Ishikawa (cell line): Measurements from ENCODE around the gene TXLNA.

ENCODE experiments used
- CEBPB ChIP-seq: IDR thresholded peaks from 2 replicates; pipeline ENCODE4 v1.6.1; 2012
- CREB1 ChIP-seq: IDR thresholded peaks from 2 replicates; pipeline ENCODE4 v1.6.1; 2012; ENCODE audit warnings: low read depth
- EGR1 ChIP-seq: IDR thresholded peaks from 2 replicates; pipeline ENCODE4 v1.6.1; 2012
- EP300 ChIP-seq: IDR thresholded peaks from 2 replicates; pipeline ENCODE4 v1.6.1; 2012; ENCODE audit warnings: borderline replicate concordance
- FOXM1 ChIP-seq: IDR thresholded peaks from 2 replicates; pipeline ENCODE4 v1.6.1; 2012; ENCODE audit warnings: low read depth, borderline replicate concordance
- NFIC ChIP-seq: IDR thresholded peaks from 2 replicates; pipeline ENCODE4 v1.6.1; 2012
- RAD21 ChIP-seq: IDR thresholded peaks from 2 replicates; pipeline ENCODE4 v1.6.1; 2012; ENCODE audit warnings: low read depth
- TAF1 ChIP-seq: IDR thresholded peaks from 2 replicates; pipeline ENCODE4 v1.6.1; 2012; ENCODE audit warnings: low read depth, mild to moderate bottlenecking
- TCF12 ChIP-seq: IDR thresholded peaks from 2 replicates; pipeline ENCODE4 v1.6.1; 2012; ENCODE audit warnings: low read depth
- TEAD4 ChIP-seq: IDR thresholded peaks from 2 replicates; pipeline ENCODE4 v1.6.1; 2012
- USF1 ChIP-seq: IDR thresholded peaks from 2 replicates; pipeline ENCODE4 v1.6.1; 2012
- YY1 ChIP-seq: IDR thresholded peaks from 2 replicates; pipeline ENCODE4 v1.6.1; 2012; ENCODE audit warnings: low read depth
- ZBTB7A ChIP-seq: IDR thresholded peaks from 2 replicates; pipeline ENCODE4 v1.6.1; 2012; ENCODE audit warnings: low read depth
- TF ChIP-seq, protein P1 (sequence below): IDR thresholded peaks from 2 replicates; pipeline ENCODE4 v1.6.1; 2012
- TF ChIP-seq, protein P2 (sequence below): IDR thresholded peaks from 2 replicates; pipeline ENCODE4 v1.6.1; 2012; ENCODE audit warnings: low read depth, mild to moderate bottlenecking

Gene TXLNA

DNA sequence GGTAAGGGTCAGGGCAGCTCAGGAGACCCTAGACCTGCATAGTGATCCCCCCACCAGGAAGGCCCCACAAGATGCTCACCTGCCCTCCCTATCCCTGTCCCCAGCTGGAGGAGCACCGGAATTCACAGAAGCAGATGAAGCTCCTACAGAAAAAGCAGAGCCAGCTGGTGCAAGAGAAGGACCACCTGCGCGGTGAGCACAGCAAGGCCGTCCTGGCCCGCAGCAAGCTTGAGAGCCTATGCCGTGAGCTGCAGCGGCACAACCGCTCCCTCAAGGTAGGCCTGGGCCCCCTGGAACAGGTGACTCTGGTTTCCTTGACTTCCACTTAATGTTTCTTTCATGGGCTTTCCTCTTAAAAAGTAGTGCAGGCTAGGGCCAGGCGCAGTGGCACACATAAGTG is 8.4 kb downstream of the TXLNA start:
- no peak for TF ChIP-seq USF1
- TF ChIP-seq, protein P1, sequence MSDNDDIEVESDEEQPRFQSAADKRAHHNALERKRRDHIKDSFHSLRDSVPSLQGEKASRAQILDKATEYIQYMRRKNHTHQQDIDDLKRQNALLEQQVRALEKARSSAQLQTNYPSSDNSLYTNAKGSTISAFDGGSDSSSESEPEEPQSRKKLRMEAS = no peak
- TF ChIP-seq EP300 = no peak

- TF ChIP-seq FOXM1 (no peak), CEBPB (no peak), TAF1 (no peak), TCF12 (no peak), NFIC (no peak), EP300 (no peak), USF1 (no peak), EGR1 (no peak), TEAD4 (no peak), ZBTB7A (no peak), YY1 (no peak), CREB1 (no peak), RAD21 (no peak)
- TF ChIP-seq, protein P2, sequence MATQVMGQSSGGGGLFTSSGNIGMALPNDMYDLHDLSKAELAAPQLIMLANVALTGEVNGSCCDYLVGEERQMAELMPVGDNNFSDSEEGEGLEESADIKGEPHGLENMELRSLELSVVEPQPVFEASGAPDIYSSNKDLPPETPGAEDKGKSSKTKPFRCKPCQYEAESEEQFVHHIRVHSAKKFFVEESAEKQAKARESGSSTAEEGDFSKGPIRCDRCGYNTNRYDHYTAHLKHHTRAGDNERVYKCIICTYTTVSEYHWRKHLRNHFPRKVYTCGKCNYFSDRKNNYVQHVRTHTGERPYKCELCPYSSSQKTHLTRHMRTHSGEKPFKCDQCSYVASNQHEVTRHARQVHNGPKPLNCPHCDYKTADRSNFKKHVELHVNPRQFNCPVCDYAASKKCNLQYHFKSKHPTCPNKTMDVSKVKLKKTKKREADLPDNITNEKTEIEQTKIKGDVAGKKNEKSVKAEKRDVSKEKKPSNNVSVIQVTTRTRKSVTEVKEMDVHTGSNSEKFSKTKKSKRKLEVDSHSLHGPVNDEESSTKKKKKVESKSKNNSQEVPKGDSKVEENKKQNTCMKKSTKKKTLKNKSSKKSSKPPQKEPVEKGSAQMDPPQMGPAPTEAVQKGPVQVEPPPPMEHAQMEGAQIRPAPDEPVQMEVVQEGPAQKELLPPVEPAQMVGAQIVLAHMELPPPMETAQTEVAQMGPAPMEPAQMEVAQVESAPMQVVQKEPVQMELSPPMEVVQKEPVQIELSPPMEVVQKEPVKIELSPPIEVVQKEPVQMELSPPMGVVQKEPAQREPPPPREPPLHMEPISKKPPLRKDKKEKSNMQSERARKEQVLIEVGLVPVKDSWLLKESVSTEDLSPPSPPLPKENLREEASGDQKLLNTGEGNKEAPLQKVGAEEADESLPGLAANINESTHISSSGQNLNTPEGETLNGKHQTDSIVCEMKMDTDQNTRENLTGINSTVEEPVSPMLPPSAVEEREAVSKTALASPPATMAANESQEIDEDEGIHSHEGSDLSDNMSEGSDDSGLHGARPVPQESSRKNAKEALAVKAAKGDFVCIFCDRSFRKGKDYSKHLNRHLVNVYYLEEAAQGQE = no peak
- TF ChIP-seq, protein P1 = no peak
Observed at GRCh38 chr1:32192220-32192948, 12.9 kb downstream of the TXLNA start.

DNA sequence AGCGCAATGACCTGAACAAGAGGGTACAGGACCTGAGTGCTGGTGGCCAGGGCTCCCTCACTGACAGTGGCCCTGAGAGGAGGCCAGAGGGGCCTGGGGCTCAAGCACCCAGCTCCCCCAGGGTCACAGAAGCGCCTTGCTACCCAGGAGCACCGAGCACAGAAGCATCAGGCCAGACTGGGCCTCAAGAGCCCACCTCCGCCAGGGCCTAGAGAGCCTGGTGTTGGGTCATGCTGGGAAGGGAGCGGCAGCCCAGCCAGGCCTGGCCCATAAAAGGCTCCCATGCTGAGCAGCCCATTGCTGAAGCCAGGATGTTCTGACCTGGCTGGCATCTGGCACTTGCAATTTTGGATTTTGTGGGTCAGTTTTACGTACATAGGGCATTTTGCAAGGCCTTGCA is 15.5 kb downstream of the TXLNA start:
- TF ChIP-seq RAD21 (no peak), TCF12 (no peak), EGR1 (no peak), EP300 (no peak), FOXM1 (no peak), ZBTB7A (no peak), TEAD4 (no peak)
- TF ChIP-seq, protein P2 = no peak

GRCh38 chr1:32195531-32195930 is 16.1 kb downstream of the TXLNA start:
- TF ChIP-seq NFIC (no peak), CREB1 (no peak), FOXM1 (no peak), CEBPB (no peak), TEAD4 (no peak), TAF1 (no peak), EGR1 (no peak)

DNA sequence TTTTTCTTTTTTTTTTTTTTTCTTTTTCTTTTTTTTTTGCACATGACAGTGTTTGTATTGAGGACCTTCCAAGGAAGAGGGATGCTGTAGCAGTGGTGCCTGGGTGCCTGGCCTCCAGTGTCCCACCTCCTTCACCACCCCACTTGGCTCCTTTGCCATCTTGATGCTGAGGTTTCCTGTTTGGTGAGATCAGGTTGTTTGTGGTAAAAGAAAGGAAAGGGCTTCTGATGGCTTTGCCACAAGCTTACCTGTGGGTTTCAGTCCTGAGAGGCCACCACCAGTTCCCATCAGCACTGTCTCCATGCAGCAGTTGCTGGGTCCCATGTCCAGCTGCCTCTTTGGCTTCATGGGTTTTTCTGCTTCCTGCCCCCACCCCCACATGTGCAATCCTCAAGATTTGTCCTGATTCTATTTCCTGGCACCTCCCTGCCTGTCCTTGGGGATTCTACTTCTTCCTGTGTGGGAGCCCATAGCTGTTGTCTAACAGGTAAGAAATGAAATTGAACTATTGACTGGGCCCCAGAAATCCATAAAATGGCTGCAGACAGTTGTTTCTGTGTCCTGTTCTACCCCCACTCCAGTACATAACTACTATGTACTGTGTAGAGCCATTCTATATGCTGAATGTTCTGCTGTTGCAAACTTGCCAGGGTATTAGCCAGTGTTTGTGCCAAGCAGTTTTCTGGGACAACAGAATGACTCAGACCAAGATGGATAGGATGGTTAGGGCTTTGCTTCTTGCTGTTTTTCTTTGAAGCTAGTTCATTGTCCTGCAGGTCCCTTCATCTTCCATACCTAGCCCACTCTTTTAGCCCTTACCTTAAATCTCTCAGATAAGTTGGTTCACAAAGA is 16.7 kb downstream of the TXLNA start:
- TF ChIP-seq TEAD4 = no peak
- TF ChIP-seq CEBPB = no peak
- no peak for TF ChIP-seq FOXM1
- TF ChIP-seq YY1 = no peak
- TF ChIP-seq EP300 = no peak
- no peak for TF ChIP-seq NFIC
- TF ChIP-seq TAF1 = no peak

DNA sequence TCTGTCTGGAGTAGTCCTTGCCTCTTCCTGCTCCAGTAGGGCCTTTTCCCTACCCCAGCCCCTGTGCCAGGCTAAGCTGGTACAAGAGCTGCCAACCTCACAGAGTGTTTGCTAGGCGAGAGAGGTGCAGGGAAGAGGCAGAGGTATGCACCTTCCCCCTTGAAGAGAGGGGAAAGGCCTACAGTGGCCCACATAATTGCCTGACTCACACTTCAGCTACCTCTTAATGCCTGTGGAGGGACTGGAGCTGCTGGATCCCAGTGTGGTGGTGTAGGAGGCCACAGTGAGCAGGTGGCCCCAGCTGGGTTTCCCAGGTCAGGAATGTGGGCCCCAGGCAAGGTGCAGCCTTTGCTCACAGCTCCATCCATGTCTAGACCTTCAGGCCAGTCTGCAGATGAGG is 17.6 kb downstream of the TXLNA start:
- TF ChIP-seq CEBPB (no peak), USF1 (no peak), CREB1 (no peak), RAD21 (no peak), YY1 (no peak), NFIC (no peak), TEAD4 (no peak), EGR1 (no peak), TCF12 (no peak), EP300 (no peak), FOXM1 (no peak), ZBTB7A (no peak), TAF1 (no peak)
- TF ChIP-seq, protein P1 = no peak
- TF ChIP-seq, protein P2 = no peak
